Measurements from ENCODE around the gene CPLANE2. TPM values are rescaled to one million over a fixed set of nuclear protein-coding genes. Genes with fewer than 3 reads are reported as not detected.
A peak's percentile ranks its signal among the peaks of the same experiment; 100 is the strongest.

CPLANE2 gene
- total RNA-seq, 2 experiments from 2014 or later = 3.9 to 5.0 TPM

DNA sequence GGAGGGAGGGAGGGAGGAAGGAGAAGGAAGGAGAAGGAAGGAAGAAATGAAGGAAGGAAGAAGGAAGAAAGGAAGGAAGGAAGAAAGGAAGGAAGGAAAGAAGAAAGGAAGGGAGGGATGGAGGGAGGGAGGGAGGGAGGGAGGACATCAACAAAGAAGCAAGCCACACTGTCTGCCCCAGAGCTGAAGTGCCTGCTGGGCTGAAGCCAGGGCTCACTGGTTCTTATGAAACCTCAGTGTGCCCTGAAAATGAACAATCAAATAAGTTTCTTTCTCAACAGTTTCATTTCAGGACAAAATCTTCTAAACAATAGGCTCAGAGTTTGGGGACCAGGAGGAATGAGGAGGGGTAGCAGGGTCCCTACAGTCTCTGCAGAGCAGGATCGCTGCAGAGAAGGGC, 45.7 kb downstream of the CPLANE2 start:
- intact Hi-C loops (cut with micrococcal nuclease) = no loop called here
- Mint-ChIP-seq H3K36me3 (no peaks in the 10 kb centered on the region), H3K9me3 (no peaks in the 10 kb centered on the region), H3K27ac (no peak overlapping the region), H3K4me3 (no peak overlapping the region), H3K4me1 (ENCODE audit: low read depth) (no peaks in the 10 kb centered on the region), H3K27me3 (peaks cover 5% of the 10 kb centered on the region)
- ChIA-PET CTCF (interaction anchor here (15.5 kb wide), 1 partner anchor 110 kb away, joined by 381 read pairs; no protein-coding TSS in a partner anchor), POLR2A (no interaction called here)
- no peak for DNase-seq

DNA sequence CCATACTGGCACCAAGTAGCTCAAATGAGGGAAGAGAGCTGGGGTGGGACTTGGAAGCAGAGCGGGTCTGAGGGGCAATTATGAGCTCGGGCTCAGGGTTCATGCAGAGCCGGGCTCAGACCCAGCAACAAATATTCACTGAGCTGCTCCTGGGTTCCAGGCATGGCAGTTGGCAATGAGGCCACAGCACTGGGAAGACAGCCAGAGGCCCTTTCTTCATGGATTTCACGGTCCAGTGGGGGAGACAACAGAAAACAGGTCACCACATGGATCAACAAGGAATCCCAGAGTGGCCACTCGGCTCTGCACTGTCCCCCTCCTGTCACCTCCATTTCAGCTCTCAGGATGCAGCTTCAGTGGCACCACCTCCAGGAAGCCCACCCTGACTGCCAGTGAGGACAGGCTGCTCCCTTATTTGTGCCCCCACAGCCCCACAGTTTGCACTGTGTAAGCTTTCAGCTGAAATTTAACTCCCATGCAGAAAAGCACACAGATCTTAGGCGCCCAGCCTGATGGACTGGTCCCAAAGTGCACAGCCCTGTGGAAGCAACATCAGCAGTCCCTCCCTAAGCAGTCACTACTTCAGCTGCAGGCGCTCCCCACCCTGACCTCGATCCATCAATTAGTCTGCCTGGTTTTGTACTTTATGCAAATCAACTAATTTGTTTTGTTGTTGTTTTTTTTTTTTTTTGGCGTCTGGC, 46.9 kb downstream of the CPLANE2 start:
- DNase-seq = no peak
- Mint-ChIP-seq H3K4me1 (ENCODE audit: low read depth) (no peaks in the 10 kb centered on the region), H3K36me3 (no peaks in the 10 kb centered on the region), H3K9me3 (no peaks in the 10 kb centered on the region), H3K27me3 (peaks cover 5% of the 10 kb centered on the region), H3K4me3 (no peak overlapping the region), H3K27ac (no peak overlapping the region)
- intact Hi-C loops (cut with micrococcal nuclease) = no loop called here
- ChIA-PET POLR2A (no interaction called here), CTCF (interaction anchor here (0.6 to 15.5 kb wide), 7 partner anchors 11 to 398 kb away, joined by 3 to 381 read pairs (median 6); partner anchors contain the start of gene FAM131C)

- intact Hi-C loops (cut with micrococcal nuclease) = no loop called here
- no peak overlapping the region for H3K27ac Mint-ChIP-seq
- no peaks in the 10 kb centered on the region for H3K9me3 Mint-ChIP-seq
- ChIA-PET POLR2A (interaction anchor here (0.6 kb wide), 1 partner anchor 174 kb away, joined by 4 read pairs; no protein-coding TSS in a partner anchor), CTCF (interaction anchor here (1.0 to 15.5 kb wide), 8 partner anchors 8 to 397 kb away, joined by 3 to 381 read pairs (median 5); partner anchors contain the start of gene FAM131C)
- DNase-seq = no peak
- no peaks in the 10 kb centered on the region for H3K4me1 Mint-ChIP-seq (ENCODE audit: low read depth)
- no peak overlapping the region for H3K4me3 Mint-ChIP-seq
- peaks cover 5% of the 10 kb centered on the region for H3K27me3 Mint-ChIP-seq
- H3K36me3 Mint-ChIP-seq = no peaks in the 10 kb centered on the region
Measured at GRCh38 chr1:16189003-16189402, 48.0 kb downstream of the CPLANE2 start.

GRCh38 chr1:16187748-16188401, 49.1 kb downstream of the CPLANE2 start:
- peaks cover 5% of the 10 kb centered on the region for H3K27me3 Mint-ChIP-seq
- no peaks in the 10 kb centered on the region for H3K9me3 Mint-ChIP-seq
- ChIA-PET POLR2A (no interaction called here), CTCF (interaction anchor here (0.6 to 15.5 kb wide), 14 partner anchors 10 to 394 kb away, joined by 3 to 381 read pairs (median 4); partner anchors contain the start of gene FAM131C)
- no peak overlapping the region for H3K27ac Mint-ChIP-seq
- intact Hi-C loops (cut with micrococcal nuclease) = loop anchor here (1.0 to 2.0 kb wide), 2 partner anchors 106 to 109 kb away; no protein-coding TSS in a partner anchor
- H3K4me1 Mint-ChIP-seq (ENCODE audit: low read depth) = no peaks in the 10 kb centered on the region
- no peak overlapping the region for H3K4me3 Mint-ChIP-seq
- DNase-seq = peak; percentile 83
- no peaks in the 10 kb centered on the region for H3K36me3 Mint-ChIP-seq

DNA sequence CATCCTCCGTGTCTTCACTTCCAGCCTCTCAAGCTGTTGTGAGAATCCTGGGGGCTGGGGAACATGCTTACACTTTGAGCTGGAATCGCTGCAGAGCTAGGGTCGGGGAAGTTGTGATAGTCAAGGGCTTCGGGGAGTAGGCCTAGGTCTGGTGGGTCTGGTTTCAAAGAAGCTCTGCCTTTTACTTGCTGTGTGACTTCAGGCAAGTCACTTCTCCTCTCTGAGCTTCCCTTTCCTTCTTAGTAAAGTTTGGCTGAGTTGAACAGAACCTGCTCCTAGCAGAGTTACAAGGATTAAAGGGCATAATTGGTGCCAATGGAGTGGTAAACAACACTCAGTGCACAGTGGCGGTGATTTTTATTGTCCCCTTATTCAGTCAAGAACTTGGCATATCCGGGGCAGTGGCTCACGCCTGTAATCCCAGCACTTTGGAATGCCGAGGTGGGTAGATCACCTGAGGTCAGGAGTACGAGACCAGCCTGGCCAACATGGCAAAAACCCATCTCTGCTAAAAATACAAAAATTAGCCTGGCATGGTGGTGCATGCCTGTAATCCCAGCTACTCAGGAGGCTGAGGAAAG, 50.2 kb downstream of the CPLANE2 start:
- H3K27me3 Mint-ChIP-seq = peaks cover 5% of the 10 kb centered on the region
- no peaks in the 10 kb centered on the region for H3K36me3 Mint-ChIP-seq
- POLR2A ChIA-PET = interaction anchor here (0.7 to 1.1 kb wide), 2 partner anchors 108 to 113 kb away, joined by 3 read pairs; partner anchors contain the start of gene FAM131C
- H3K9me3 Mint-ChIP-seq = no peaks in the 10 kb centered on the region
- H3K4me1 Mint-ChIP-seq (ENCODE audit: low read depth) = no peaks in the 10 kb centered on the region
- no peak overlapping the region for H3K27ac Mint-ChIP-seq
- H3K4me3 Mint-ChIP-seq = no peak overlapping the region
- intact Hi-C loops (cut with micrococcal nuclease) = loop anchor here (1.0 to 2.0 kb wide), 2 partner anchors 104 to 108 kb away; no protein-coding TSS in a partner anchor
- no peak for DNase-seq
- CTCF ChIA-PET = interaction anchor here (0.6 to 15.5 kb wide), 15 partner anchors 15 to 392 kb away, joined by 3 to 381 read pairs (median 3); partner anchors contain the start of gene FAM131C

GRCh38 chr1:16184557-16185303, 52.3 kb downstream of the CPLANE2 start:
- no peak overlapping the region for H3K4me3 Mint-ChIP-seq
- H3K9me3 Mint-ChIP-seq = no peaks in the 10 kb centered on the region
- no peak overlapping the region for H3K27ac Mint-ChIP-seq
- ChIA-PET POLR2A (no interaction called here), CTCF (interaction anchor here (6.0 to 15.5 kb wide), 2 partner anchors 104 to 111 kb away, joined by 43 to 381 read pairs; partner anchors contain the start of gene FAM131C)
- H3K36me3 Mint-ChIP-seq = no peaks in the 10 kb centered on the region
- peaks cover 5% of the 10 kb centered on the region for H3K27me3 Mint-ChIP-seq
- H3K4me1 Mint-ChIP-seq (ENCODE audit: low read depth) = no peaks in the 10 kb centered on the region
- DNase-seq = no peak
- intact Hi-C loops (cut with micrococcal nuclease) = no loop called here

DNA sequence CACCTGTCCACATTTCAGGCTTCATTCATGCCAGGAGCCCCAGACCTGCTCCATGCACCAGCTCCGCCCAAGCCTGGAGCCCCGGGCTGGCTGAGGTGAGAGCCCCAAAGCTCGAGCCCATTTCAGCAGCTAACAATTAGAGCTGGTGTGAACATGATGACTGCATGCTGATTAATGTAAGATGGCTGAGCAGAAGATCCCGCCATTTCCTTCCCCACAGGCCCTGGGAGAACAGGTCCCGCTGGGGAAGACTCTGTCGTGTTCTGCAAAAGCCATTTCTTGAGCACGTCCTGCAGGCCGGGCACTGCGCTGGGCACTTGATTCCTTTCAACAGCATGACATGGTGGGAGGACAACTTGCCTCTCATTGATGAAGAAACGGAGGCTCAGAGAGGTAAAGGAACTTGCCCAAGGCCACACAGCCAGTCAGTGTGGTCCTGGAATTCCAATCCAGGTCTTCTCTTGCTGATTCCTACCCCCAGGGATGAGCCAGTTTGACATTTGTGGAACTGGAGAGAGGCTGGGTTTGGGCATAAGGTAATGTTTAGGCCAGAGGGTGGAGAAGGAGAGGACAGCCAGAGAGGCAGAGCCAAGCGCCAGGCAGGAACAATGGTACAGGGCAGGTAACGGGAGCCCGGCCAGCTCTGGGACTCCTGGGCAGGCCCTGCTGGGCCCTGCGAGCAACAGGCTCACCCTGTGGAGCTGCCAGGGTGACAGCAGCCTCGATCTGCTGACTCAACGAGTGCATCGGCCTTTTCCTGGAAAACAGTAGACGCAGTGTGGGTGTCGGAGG, 53.0 kb downstream of the CPLANE2 start:
- no peaks in the 10 kb centered on the region for H3K4me1 Mint-ChIP-seq (ENCODE audit: low read depth)
- no peak for DNase-seq
- POLR2A ChIA-PET = no interaction called here

DNA sequence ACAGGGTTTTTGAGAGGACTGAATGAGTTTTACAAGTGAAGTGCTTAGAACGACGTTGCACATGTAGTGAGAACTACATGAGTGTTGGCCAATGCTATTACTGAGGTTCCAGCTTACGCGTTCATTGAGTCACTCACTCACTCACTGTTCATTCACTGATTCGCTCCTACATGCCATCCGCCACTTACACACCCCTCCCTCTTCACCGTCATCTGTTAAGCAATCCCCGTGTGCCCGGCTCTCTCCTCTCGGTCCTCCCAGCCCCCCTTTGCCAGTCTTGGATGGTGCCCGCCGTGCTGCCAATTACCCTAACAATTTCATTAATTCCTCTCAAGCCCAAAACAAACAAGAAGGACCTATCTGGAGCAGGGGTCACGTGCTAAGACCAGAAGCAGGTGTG, 53.8 kb downstream of the CPLANE2 start:
- Mint-ChIP-seq H3K27me3 (no peaks in the 10 kb centered on the region), H3K9me3 (no peaks in the 10 kb centered on the region), H3K4me3 (no peak overlapping the region), H3K27ac (no peak overlapping the region), H3K36me3 (no peaks in the 10 kb centered on the region), H3K4me1 (ENCODE audit: low read depth) (no peaks in the 10 kb centered on the region)
- CTCF ChIA-PET = interaction anchor here (15.5 kb wide), 1 partner anchor 102 kb away, joined by 381 read pairs; no protein-coding TSS in a partner anchor
- intact Hi-C loops (cut with micrococcal nuclease) = no loop called here
- POLR2A ChIA-PET = no interaction called here
- no peak for DNase-seq

More for the DNA sequence above, 53.0 kb downstream of the CPLANE2 start:
- CTCF ChIA-PET = interaction anchor here (6.0 to 15.5 kb wide), 2 partner anchors 103 to 110 kb away, joined by 43 to 381 read pairs; partner anchors contain the start of gene FAM131C
- no peaks in the 10 kb centered on the region for H3K9me3 Mint-ChIP-seq
- no peak overlapping the region for H3K27ac Mint-ChIP-seq
- H3K4me3 Mint-ChIP-seq = no peak overlapping the region
- intact Hi-C loops (cut with micrococcal nuclease) = no loop called here
- no peaks in the 10 kb centered on the region for H3K36me3 Mint-ChIP-seq
- H3K27me3 Mint-ChIP-seq = peaks cover 2% of the 10 kb centered on the region

DNA sequence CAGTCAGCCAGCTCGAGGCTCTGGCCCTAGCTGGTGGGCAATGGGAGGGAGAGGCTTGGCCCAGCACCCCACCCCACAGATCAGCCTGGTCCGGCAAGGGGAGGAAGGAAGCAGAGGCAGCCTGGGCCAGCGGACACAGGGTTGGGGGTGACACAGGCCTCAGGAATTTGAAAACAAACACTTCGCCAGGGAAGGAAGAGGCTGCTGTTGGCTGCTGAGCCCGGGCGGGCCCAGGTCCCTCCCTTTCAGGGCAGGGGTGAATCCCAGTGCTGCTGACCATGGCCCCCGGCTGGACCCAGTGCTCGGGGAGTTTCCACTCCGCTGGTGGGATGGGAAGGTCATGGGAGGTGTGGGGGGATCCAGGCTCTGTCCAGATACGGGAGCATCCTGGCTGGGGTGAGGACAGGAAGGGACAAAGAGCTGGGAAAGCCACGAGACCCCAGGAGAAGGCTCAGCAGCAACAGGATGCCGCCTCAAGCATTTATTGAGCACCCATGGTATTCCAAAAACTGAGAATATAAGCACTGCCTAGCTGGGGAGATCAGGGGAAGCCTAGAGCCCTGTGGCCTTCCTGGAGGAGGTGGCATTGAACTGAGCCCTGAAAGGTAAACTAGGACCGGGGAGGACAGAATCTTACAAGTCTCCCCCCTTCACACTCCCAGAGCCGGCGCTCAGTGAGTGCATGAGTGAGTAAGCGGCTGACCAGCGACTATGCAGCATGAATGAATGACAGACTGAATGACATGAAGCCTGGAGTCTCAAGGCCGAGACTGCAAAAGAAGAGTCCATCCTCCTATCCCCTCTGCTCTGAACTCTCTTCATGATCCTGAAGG, 54.9 kb downstream of the CPLANE2 start:
- intact Hi-C loops (cut with micrococcal nuclease) = no loop called here
- Mint-ChIP-seq H3K9me3 (no peaks in the 10 kb centered on the region), H3K27ac (no peak overlapping the region), H3K4me1 (ENCODE audit: low read depth) (no peaks in the 10 kb centered on the region), H3K4me3 (no peak overlapping the region), H3K36me3 (no peaks in the 10 kb centered on the region), H3K27me3 (peaks cover 3% of the 10 kb centered on the region)
- POLR2A ChIA-PET = no interaction called here
- DNase-seq = no peak
- CTCF ChIA-PET = interaction anchor here (1.0 to 15.5 kb wide), 3 partner anchors 101 to 367 kb away, joined by 4 to 381 read pairs (median 9); partner anchors contain the start of gene FAM131C
